GM19452 (cell line): ENCODE measurements around the gene ZNF638.
"Not testable (repeated sequence)": the region's sequence is repeated elsewhere in the genome, so short reads cannot be mapped to it uniquely, and the experiment has no call there.

ENCODE experiments used
- ATAC-seq: cut with Tn5 transposase; IDR thresholded peaks from one replicate; pipeline ENCODE4 v1.9.1; 2021; ENCODE audit not compliant: unreplicated experiment

ZNF638 gene, protein sequence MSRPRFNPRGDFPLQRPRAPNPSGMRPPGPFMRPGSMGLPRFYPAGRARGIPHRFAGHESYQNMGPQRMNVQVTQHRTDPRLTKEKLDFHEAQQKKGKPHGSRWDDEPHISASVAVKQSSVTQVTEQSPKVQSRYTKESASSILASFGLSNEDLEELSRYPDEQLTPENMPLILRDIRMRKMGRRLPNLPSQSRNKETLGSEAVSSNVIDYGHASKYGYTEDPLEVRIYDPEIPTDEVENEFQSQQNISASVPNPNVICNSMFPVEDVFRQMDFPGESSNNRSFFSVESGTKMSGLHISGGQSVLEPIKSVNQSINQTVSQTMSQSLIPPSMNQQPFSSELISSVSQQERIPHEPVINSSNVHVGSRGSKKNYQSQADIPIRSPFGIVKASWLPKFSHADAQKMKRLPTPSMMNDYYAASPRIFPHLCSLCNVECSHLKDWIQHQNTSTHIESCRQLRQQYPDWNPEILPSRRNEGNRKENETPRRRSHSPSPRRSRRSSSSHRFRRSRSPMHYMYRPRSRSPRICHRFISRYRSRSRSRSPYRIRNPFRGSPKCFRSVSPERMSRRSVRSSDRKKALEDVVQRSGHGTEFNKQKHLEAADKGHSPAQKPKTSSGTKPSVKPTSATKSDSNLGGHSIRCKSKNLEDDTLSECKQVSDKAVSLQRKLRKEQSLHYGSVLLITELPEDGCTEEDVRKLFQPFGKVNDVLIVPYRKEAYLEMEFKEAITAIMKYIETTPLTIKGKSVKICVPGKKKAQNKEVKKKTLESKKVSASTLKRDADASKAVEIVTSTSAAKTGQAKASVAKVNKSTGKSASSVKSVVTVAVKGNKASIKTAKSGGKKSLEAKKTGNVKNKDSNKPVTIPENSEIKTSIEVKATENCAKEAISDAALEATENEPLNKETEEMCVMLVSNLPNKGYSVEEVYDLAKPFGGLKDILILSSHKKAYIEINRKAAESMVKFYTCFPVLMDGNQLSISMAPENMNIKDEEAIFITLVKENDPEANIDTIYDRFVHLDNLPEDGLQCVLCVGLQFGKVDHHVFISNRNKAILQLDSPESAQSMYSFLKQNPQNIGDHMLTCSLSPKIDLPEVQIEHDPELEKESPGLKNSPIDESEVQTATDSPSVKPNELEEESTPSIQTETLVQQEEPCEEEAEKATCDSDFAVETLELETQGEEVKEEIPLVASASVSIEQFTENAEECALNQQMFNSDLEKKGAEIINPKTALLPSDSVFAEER (N-terminal part only)

DNA sequence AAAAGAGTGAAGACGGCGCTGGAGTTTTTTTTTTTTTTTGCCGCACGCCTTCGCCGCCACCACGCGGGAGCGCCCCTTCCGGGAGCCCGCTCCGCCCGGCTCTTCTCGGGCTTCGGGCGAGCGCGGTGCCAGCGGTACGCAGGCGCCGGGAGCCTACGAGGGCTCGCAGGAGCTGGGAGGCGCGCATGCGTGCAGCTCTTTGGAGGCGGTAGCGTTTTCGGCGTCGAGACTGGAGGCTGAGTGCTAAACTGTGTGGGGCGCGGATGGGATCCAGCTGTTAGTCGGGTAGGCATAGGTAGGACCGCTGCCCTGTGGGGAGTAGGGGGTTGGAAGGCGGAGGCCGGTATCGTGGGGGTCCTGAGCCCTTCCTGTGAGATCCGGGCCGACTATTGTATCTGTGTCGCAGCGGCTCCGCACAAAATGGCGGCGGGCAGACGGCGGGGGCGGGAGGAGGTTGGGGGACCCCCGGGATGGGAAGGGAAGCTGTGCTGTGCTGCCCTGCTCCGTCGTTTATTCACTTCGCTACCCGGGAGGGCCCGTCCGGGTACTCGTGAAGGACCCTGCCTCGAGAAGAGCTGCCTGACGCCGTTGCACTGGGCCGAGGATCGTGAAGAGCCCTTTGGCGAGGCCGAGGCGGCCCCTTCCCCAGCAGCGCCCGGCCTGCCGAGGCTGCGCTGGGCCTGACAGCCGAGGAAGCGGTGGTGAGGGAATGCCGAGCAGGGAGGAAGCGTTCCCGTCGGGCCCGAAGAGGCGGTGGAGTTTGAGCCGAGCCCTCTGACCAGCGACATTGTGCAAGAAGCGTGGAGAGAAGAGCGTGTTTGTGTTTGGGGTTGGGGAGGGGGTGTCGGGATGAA is at the start of gene ZNF638:
Gene ZNF638 (plus strand): TSS at position 202 of the 854 bp plus-strand sequence. CDS start 17,173 bp downstream, outside the sequence.
- ATAC-seq, result peak; percentile 97

DNA sequence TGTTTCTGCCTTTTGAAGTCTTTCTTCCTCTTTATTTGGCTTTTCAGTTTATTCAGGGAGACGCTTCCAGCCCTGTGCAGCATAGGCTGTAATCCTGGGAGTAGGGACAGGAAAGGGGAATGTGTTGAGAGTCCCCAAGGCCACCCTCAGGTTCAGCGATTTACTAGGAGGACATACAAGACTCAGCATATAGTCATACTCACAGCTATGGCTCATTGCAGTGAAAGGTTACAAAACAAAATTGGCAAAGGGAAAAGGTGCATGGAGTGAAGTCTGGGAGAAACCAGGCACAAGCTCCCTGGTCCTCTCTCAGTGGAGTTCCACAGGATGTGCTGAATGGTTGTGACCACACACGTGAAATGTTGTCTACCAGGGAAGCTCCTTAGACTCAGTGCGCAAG is 49.6 kb upstream of the ZNF638 start:
- no peak for ATAC-seq

DNA sequence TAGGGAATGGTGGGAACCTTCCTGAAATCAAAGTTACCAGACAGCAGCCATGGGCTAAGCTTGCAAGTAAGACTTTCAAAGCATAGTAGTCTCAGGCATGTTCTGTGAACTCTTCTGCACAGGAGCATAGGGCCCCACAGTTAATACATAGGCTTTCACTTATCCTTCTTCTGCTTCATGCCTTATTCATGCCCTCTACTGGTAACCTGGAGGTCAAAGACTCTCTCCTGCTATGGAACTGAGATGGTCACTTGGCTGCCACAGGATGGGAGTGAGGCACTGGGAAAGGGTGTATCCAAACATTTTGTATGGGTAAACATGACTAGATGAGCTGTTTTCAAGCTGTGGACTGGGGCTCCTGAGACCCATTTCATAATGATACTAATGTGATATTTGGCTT is 49.1 kb upstream of the ZNF638 start:
- ATAC-seq, result no peak

DNA sequence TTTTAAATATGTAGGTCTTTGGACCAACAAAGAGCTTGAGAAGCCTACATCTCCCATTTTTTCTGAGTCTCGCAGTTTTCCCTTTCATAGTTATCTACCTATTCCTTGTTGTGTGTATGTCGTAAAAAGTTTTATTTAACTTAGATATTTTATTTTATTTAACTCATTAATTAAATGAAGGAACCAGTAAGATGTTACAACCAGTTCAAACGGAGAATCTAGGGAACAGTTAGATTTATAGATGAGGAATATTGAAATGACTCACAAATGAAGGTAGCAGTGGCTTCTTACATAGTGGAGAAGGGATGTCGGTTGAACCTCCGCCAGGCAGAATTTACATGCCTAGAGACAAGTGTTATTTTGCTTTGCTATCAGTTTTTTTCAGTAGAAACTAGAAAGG is 48.5 kb upstream of the ZNF638 start:
- no peak for ATAC-seq

DNA sequence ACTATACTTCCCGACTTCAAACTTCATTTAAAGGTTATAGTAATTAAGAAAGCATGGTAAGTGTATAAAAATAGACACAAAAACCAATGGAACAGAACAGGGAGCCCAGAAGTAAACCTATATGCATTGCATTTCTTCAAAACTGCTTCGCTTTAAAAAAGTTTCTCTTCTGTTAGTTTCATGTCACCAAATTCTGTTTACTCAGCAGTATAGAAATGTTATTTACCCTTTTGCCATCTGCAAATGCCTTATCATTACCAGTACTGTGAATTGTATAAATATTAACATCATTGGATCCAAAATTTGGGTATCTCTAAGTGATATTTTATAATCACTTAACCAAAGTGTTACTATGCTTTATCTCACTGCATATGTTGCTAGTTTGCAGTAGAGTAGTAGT is 45.9 kb upstream of the ZNF638 start:
- no peak for ATAC-seq

DNA sequence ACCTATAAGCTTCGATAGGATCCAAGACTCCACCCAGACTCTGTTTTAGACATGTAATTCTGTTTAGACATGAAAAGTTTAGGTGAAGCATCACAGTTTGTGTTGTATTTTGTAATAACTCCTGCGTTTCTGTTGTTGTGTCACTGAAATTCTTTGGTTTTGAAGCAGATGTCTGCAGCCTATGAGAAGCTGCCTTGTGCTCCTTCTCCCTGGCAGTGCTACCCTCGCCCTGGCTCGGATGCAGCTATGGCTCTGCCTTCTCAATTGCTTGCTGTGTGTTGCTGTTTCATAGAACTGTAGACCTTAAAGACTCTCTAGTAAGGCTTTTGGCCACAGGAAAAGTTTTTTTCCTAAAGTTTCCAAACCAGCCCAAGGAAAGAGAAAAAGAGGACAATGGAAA is 40.2 kb upstream of the ZNF638 start:
- no peak for ATAC-seq

DNA sequence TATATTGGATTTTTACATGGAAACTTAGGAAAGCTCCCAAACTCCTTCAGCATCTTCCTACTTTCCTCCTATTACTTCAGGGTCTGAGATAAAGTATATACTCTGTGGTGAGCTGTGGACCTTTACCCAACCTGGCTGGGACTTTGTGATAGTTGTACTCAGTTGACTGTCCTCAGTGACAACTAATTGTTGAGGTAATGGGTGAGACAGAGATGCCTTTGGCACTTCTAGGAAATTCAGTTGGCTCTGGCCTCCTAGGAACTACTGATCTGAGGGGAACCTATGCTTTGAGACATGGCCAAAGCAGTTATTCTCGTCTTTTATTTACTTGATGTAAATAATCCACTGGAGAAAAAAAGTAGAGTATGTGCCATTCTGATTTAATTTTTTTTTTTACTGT is 39.4 kb upstream of the ZNF638 start:
- no peak for ATAC-seq

DNA sequence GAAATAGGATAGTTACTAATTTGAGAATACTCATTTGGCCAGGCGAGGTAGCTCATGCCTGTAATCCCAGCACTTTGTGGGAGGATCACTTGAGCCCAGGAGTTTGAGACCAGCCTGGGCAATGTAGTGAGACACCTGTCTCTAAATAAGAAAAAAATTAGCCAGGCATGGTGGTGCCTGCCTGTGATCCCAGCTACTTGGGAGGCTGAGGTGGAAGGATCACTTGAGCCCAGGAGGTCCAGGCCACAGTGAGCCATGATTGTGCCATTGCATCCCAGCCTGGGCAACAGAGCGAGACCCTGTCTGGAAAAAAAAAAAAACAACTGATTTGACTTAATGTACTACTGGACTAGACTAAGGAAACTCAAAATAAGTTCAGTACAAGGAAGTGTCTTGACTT is 32.7 kb upstream of the ZNF638 start:
- ATAC-seq, result no peak

DNA sequence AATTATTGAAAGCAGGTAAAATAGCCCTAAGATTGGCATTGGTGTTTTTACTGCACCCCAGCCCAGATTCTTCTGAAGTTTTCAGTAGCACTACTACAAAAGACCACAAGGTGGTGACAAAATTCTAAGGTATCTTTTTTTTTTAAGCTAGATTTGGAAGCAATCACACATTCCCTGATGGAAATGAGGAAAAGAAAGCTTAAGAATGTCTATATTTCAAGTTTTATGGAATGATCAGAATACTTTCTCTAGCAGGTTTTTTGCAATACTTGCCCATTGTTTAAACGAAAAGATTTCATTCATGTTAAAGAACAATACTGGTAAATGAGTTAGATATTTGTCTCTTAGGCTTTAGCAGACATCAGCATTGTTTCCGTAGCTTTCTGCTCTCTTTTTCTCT is 32.1 kb upstream of the ZNF638 start:
- no peak for ATAC-seq

DNA sequence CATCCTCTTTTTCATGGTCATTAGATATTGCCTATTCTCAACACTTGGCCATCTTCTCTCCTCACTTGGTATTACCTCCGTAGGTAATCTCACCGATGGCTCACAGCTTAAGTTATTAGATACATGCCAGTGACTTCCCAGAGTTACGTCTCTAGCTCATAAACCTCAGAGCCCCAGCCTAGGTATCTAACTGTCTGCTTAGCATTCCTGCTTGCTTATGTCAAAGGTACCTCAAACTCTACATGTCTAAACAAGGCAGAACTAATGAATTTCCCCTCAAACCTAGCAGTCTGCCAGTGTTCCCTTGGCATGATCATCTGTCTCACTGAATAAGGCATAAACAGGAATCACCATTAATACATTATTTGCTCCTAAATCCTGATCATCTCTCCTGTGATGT is 27.7 kb upstream of the ZNF638 start:
- no peak for ATAC-seq

DNA sequence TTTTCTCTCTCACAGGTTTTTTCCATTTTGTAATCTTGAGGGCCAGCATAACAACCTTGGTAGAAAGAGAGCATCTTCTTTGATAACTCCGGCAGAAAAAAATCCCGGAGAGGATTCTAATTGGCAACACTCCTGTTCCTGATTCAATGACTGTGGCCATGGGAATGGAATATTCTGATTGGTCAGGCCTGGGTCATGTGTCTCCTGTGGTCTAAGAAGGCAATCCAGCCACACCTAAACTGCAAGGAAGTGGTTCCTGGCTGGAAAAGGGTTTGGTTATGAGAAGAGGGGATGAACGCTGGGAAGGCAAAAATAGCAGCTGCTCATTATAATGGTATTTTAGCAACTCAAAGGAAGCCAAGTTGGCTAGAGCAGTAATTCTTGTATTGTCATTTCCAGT is 24.8 kb upstream of the ZNF638 start:
- ATAC-seq, result no peak

DNA sequence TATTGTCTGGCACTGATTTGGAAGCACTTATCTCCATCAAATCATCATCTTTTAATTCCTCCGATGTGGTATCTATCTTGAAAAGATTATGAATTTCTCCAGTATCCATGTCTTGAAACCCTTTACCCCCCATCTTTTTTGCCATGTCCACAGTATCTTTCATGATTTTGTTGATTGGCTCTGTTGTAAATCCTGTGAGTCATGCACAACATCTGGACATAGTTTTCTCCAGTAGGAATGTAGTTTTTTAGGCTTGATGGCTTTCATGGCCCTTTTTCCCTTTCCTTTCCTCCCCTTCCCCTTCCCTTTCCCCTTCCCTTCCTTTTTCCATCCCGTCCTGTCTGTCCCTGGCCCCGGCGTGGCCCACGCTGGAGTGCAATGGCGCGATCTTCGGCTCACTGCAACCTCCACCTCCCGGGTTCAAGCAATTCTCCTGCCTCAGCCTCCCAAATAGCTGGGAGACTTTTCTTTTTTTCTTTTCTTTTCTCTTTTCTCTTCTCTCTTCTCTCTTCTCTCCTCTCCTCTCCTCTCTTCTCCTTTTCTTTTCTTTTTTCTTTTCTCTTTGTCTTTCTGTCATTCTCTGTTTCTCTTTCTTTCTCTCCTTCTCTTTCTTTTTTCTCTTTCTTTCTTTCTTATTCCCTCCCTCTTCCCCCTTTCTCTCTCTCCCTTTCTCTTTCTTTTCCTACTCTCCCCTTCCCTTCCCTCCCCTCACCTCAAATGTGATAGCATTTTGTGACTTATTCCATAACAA is 18.4 kb upstream of the ZNF638 start:
- ATAC-seq, result no peak

DNA sequence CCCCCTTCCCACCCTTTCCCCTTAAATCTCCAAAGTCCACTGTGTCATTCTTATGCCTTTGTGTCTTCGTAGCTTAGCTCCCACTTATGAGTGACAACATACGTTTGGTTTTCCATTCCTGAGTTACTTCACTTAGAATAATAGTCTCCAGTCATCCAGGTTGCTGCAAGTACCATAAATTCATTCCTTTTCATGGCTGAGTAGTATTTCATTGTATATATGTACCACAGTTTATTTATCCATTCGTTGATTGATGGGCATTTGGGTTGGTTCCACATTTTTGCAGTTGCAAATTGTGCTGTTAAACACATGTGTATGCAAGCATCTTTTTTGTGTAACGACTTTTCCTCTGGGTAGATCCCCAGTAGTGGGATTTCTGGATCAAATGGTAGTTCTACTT is 14.5 kb upstream of the ZNF638 start:
- ATAC-seq, result no peak

DNA sequence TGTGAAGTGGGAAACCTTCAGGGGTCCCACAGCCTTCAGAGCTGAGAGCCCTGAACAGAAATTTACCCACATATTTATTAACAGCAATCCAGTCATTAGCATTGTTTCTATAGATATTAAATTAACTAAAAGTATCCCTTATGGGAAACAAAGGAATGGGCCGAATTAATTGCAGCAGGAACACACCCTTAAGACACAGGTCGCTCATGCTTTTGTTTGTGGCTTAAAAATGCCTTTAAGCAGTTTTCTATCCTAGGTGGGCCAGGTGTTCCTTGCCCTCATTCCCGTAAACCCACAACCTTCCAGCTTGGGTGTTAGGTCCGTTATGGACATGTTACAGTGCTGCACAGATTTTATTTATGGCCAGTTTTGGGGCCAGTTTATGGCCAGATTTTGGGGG is 13.7 kb upstream of the ZNF638 start:
- ATAC-seq, result not testable (repeated sequence)

DNA sequence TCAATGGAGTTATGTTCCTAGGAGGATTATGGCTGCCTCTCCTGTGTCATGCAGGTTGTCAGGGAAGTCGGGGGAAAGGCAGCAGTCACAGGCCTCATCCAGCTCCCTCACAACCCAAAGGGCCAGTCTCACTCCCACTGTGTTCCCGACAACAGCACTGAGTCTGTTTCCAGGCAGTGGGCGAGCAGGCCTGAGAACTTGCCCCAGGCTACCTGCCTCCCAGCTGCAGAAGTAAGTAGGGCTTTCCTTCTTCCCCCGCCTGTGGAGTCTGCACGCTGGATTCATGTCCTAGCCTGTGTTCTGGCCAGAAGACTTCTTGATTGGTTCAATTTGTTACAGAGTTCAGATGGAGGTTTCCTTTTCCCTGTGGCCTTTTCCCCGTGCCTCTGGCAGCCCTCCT is 8.2 kb upstream of the ZNF638 start:
- no peak for ATAC-seq

DNA sequence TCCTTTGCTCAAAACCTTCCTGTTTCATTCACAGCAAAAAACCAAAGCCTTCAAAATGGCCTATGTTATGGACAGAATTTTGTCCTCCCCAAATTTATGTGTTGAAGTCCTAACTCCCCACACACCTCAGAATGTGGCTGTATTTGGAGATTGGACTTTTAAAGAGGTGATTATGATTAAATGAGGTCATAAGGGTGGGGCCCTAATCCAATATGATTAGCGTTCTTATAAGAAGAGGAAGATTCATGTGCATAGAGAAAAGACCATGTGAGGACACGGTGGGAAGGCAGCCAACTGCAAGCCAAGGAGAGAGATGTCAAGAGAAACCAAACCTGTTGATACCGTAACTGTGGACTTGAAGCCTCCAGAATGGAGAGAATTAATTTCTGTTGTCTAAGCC is 4.6 kb upstream of the ZNF638 start:
- ATAC-seq, result no peak

DNA sequence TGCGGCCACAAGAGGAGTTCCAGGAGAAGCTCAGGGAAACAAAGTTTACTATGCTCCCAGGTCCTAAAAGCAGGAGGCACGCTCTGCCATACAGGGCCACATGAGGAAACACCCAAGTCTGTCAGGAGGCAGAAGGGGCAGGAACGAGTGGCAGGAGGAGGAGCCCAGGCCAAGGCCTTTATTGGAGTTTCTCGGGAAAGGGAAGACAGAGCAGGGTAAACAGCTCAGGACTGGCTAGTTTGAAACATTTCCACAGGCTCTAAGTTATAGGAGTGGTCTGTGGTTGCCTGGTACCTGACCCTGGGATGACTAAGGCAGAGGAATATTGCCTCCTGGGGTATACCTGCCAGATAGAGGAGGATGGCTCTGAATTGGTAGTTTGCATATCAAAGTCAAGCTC is 3.7 kb upstream of the ZNF638 start:
- no peak for ATAC-seq

DNA sequence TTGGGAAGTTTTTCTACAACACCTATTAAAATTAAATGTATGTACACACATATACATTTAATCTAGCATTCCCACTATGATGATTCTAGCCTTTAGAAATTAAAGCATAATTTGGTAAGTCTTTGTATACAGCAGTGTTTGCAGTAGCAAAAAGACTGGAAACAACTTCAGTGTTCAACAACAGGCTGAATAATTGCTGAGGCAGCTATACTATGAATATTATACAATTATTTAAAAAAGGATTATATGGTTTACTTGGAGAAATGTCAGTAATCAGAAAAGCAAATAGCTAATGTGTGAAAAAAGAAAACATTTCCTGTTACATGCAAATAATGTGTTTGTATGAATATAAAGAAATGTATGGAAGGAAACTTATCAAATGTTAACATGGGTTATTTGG is 1.4 kb upstream of the ZNF638 start:
- ATAC-seq, result no peak

DNA sequence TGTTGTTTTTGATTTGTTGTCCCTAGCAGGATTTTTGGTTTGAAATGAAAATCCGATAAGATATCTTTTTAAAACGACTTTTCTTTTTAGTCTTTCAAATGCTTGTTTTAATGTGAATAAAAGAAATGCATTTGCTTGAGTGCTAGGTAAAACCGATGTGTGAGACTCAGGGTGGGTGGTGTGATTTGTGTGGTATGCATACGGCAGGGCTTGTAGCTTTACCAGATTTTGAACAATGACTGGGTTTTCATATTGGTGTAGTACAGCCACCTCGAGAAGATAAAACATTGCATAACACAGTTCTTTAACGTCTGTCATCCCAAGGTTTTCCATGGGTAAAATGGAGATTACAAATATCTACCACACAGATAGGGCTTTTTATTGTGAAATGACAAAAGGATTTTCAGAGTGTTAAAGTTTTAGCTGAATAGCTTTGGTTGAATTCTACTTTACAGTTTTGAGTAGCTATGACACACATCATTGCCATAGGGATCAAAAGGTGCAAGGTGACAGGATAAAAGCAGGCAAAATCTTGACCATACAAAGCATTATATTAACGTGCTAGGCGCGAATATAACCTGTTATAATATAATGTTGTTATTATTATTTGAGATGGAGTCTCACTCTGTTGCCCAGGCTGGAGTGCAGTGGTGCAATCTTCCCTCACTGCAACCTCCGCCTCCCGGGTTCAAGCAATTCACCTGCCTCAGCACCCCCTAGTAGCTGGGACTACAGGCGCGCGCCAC is 824 bp upstream of the ZNF638 start:
- ATAC-seq, result no peak
